Measurements from ENCODE around the gene CPVL.

Gene CPVL

GRCh38 chr7:29146057-29146706, at the start of gene CPVL:
Gene CPVL, minus strand, starts transcription at chr7:29146537. Its CDS starts 25,476 bp downstream, at chr7:29121061.
- peak within 1 kb of the TSS; percentile 56 for H3K4me3 Mint-ChIP-seq
- H3K27me3 Mint-ChIP-seq, result peaks cover 48% of the 10 kb centered on the region
- no peak within 1 kb of the TSS for H3K27ac Mint-ChIP-seq
- no peaks in the 10 kb centered on the region for H3K4me1 Mint-ChIP-seq
- H3K9me3 Mint-ChIP-seq, result no peaks in the 10 kb centered on the region
- H3K36me3 Mint-ChIP-seq (ENCODE audit: low read depth), result no peaks in the 10 kb centered on the region
- DNase-seq (no peak), ATAC-seq (peak; percentile 10)

GRCh38 chr7:29194594-29195427, 48.5 kb upstream of the CPVL start, which contains the start of gene CHN2:
Gene CHN2, plus strand, starts transcription at chr7:29194775.
- Mint-ChIP-seq H3K4me3 (peak within 1 kb of the TSS; percentile 79), H3K36me3 (ENCODE audit: low read depth) (no peaks in the 10 kb centered on the region), H3K27me3 (peaks cover 59% of the 10 kb centered on the region), H3K27ac (peak within 1 kb of the TSS; percentile 46), H3K9me3 (no peaks in the 10 kb centered on the region), H3K4me1 (peaks cover 23% of the 10 kb centered on the region)
- peak; percentile 42 for DNase-seq
- peak; percentile 60 for ATAC-seq

- ATAC-seq (no peak), DNase-seq (no peak)
- Mint-ChIP-seq H3K9me3 (no peaks in the 10 kb centered on the region), H3K4me1 (peaks cover 23% of the 10 kb centered on the region), H3K36me3 (ENCODE audit: low read depth) (no peaks in the 10 kb centered on the region), H3K27ac (no peak overlapping the region), H3K4me3 (peak overlapping the region; percentile 79), H3K27me3 (peaks cover 61% of the 10 kb centered on the region)
Observed at GRCh38 chr7:29194206-29194593, 47.9 kb upstream of the CPVL start.

GRCh38 chr7:29193316-29194205, 47.2 kb upstream of the CPVL start:
- H3K9me3 Mint-ChIP-seq, result no peaks in the 10 kb centered on the region
- peaks cover 63% of the 10 kb centered on the region for H3K27me3 Mint-ChIP-seq
- H3K36me3 Mint-ChIP-seq (ENCODE audit: low read depth), result no peaks in the 10 kb centered on the region
- peaks cover 23% of the 10 kb centered on the region for H3K4me1 Mint-ChIP-seq
- H3K27ac Mint-ChIP-seq, result no peak overlapping the region
- H3K4me3 Mint-ChIP-seq, result peak overlapping the region; percentile 29
- ATAC-seq, result no peak
- DNase-seq, result no peak

- no peak overlapping the region for H3K4me3 Mint-ChIP-seq
- no peaks in the 10 kb centered on the region for H3K9me3 Mint-ChIP-seq
- no peak for DNase-seq
- no peak for ATAC-seq
- peaks cover 23% of the 10 kb centered on the region for H3K4me1 Mint-ChIP-seq
- peaks cover 60% of the 10 kb centered on the region for H3K27me3 Mint-ChIP-seq
- H3K27ac Mint-ChIP-seq, result no peak overlapping the region
- H3K36me3 Mint-ChIP-seq (ENCODE audit: low read depth), result no peaks in the 10 kb centered on the region
Observed at GRCh38 chr7:29192811-29193210, 46.5 kb upstream of the CPVL start.

GRCh38 chr7:29192323-29192722, 46.0 kb upstream of the CPVL start:
- H3K36me3 Mint-ChIP-seq (ENCODE audit: low read depth), result no peaks in the 10 kb centered on the region
- H3K4me1 Mint-ChIP-seq, result peaks cover 23% of the 10 kb centered on the region
- no peak overlapping the region for H3K27ac Mint-ChIP-seq
- no peak overlapping the region for H3K4me3 Mint-ChIP-seq
- no peaks in the 10 kb centered on the region for H3K9me3 Mint-ChIP-seq
- H3K27me3 Mint-ChIP-seq, result peaks cover 55% of the 10 kb centered on the region
- ATAC-seq (no peak), DNase-seq (no peak)

- ATAC-seq (no peak), DNase-seq (no peak)
- no peaks in the 10 kb centered on the region for H3K9me3 Mint-ChIP-seq
- no peak overlapping the region for H3K27ac Mint-ChIP-seq
- peaks cover 39% of the 10 kb centered on the region for H3K27me3 Mint-ChIP-seq
- H3K36me3 Mint-ChIP-seq (ENCODE audit: low read depth), result no peaks in the 10 kb centered on the region
- H3K4me3 Mint-ChIP-seq, result no peak overlapping the region
- peaks cover 4% of the 10 kb centered on the region for H3K4me1 Mint-ChIP-seq
Observed at GRCh38 chr7:29190349-29191045, 44.2 kb upstream of the CPVL start.

GRCh38 chr7:29189743-29190201, 43.4 kb upstream of the CPVL start:
- H3K27me3 Mint-ChIP-seq, result peaks cover 33% of the 10 kb centered on the region
- H3K27ac Mint-ChIP-seq, result no peak overlapping the region
- DNase-seq, result peak; percentile 66
- H3K9me3 Mint-ChIP-seq, result no peaks in the 10 kb centered on the region
- H3K4me1 Mint-ChIP-seq, result no peaks in the 10 kb centered on the region
- no peak overlapping the region for H3K4me3 Mint-ChIP-seq
- no peaks in the 10 kb centered on the region for H3K36me3 Mint-ChIP-seq (ENCODE audit: low read depth)
- peak; percentile 62 for ATAC-seq

GRCh38 chr7:29185613-29186012, 39.3 kb upstream of the CPVL start:
- DNase-seq (no peak), ATAC-seq (no peak)
- Mint-ChIP-seq H3K27me3 (peaks cover 14% of the 10 kb centered on the region), H3K27ac (no peak overlapping the region), H3K4me3 (no peak overlapping the region), H3K36me3 (ENCODE audit: low read depth) (no peaks in the 10 kb centered on the region), H3K4me1 (no peaks in the 10 kb centered on the region), H3K9me3 (no peaks in the 10 kb centered on the region)

GRCh38 chr7:29184599-29184998, 38.3 kb upstream of the CPVL start:
- Mint-ChIP-seq H3K27ac (no peak overlapping the region), H3K4me3 (no peak overlapping the region), H3K36me3 (ENCODE audit: low read depth) (no peaks in the 10 kb centered on the region), H3K9me3 (no peaks in the 10 kb centered on the region), H3K4me1 (no peaks in the 10 kb centered on the region), H3K27me3 (peaks cover 6% of the 10 kb centered on the region)
- ATAC-seq, result no peak
- DNase-seq, result no peak

- Mint-ChIP-seq H3K9me3 (peaks cover 3% of the 10 kb centered on the region), H3K4me3 (no peak overlapping the region), H3K4me1 (peaks cover 12% of the 10 kb centered on the region), H3K27ac (no peak overlapping the region), H3K27me3 (peaks cover 16% of the 10 kb centered on the region), H3K36me3 (ENCODE audit: low read depth) (no peaks in the 10 kb centered on the region)
- ATAC-seq (no peak), DNase-seq (no peak)
Observed at GRCh38 chr7:29179115-29179514, 32.8 kb upstream of the CPVL start.

GRCh38 chr7:29177963-29178600, 31.7 kb upstream of the CPVL start:
- Mint-ChIP-seq H3K9me3 (peaks cover 3% of the 10 kb centered on the region), H3K36me3 (ENCODE audit: low read depth) (no peaks in the 10 kb centered on the region), H3K4me1 (peaks cover 12% of the 10 kb centered on the region), H3K4me3 (no peak overlapping the region), H3K27me3 (peaks cover 16% of the 10 kb centered on the region), H3K27ac (peak overlapping the region; percentile 9)
- DNase-seq (peak; percentile 29), ATAC-seq (peak; percentile 88)

- no peak overlapping the region for H3K27ac Mint-ChIP-seq
- no peak for ATAC-seq
- H3K36me3 Mint-ChIP-seq (ENCODE audit: low read depth), result no peaks in the 10 kb centered on the region
- H3K27me3 Mint-ChIP-seq, result peaks cover 13% of the 10 kb centered on the region
- no peak for DNase-seq
- peaks cover 9% of the 10 kb centered on the region for H3K4me1 Mint-ChIP-seq
- no peak overlapping the region for H3K4me3 Mint-ChIP-seq
- H3K9me3 Mint-ChIP-seq, result peaks cover 3% of the 10 kb centered on the region
Observed at GRCh38 chr7:29173458-29173857, 27.1 kb upstream of the CPVL start.

Data from activated naive CD8-positive, alpha-beta T cell treated with anti-CD3 and anti-CD28 coated beads, Interleukin-2, amount 50 U/mL, for 24 hours (primary cell).